HepG2 (cell line): ENCODE results near the gene MPPE1. TPM values are rescaled to one million over a fixed set of nuclear protein-coding genes. Genes with fewer than 3 reads are reported as not detected.

Experiments
- BRCA1 ChIP-seq: sonication (generic); formaldehyde crosslinking; IDR thresholded peaks from 2 replicates; pipeline ENCODE4 v1.4.0; 2020; ENCODE audit warnings: missing genetic modification reagents
- CAMTA2 ChIP-seq: sonication (generic); formaldehyde crosslinking; IDR thresholded peaks from 2 replicates; pipeline ENCODE4 v1.4.0; 2020; ENCODE audit warnings: mild to moderate bottlenecking, missing genetic modification reagents, borderline replicate concordance
- DR1 ChIP-seq: sonication (generic); formaldehyde crosslinking; IDR thresholded peaks from 2 replicates; pipeline ENCODE4 v1.8.0; 2021; ENCODE audit warnings: mild to moderate bottlenecking, missing genetic modification reagents, inconsistent platforms
- ERF ChIP-seq: IDR thresholded peaks from 2 replicates; pipeline ENCODE4 v1.6.1; 2018; ENCODE audit warnings: missing biosample characterization, missing genetic modification reagents
- FOXA3 ChIP-seq: IDR thresholded peaks from 2 replicates; pipeline ENCODE4 v1.6.1; 2016; ENCODE audit warnings: missing genetic modification reagents, missing compliant biosample characterization
- MTA3 ChIP-seq: sonication (generic); formaldehyde crosslinking; IDR thresholded peaks from 2 replicates; pipeline ENCODE4 v1.4.0; 2020; ENCODE audit warnings: missing genetic modification reagents
- NFKBIZ ChIP-seq: IDR thresholded peaks from 2 replicates; pipeline ENCODE4 v1.6.1; 2018; ENCODE audit warnings: missing genetic modification reagents, missing compliant biosample characterization
- PHF8 ChIP-seq: sonication (generic); formaldehyde crosslinking; IDR thresholded peaks from 2 replicates; pipeline ENCODE4 v1.5.0; 2020; ENCODE audit warnings: missing genetic modification reagents
- RFXAP ChIP-seq: sonication (generic); formaldehyde crosslinking; IDR thresholded peaks from 2 replicates; pipeline ENCODE4 v1.4.0; 2020; ENCODE audit warnings: missing genetic modification reagents, borderline replicate concordance
- SIN3B ChIP-seq: fragments of 150-350 bp; IDR thresholded peaks from 2 replicates; pipeline ENCODE4 v1.6.1; 2014; ENCODE audit warnings: low read length
- ZMAT3 ChIP-seq: sonication (generic); formaldehyde crosslinking; conservative IDR thresholded peaks from 2 replicates; pipeline ENCODE4 v1.7.0; 2021; ENCODE audit warnings: missing genetic modification reagents
- ZNF441 ChIP-seq: sonication (generic); formaldehyde crosslinking; IDR thresholded peaks from 2 replicates; pipeline ENCODE4 v1.7.0; 2021; ENCODE audit warnings: missing genetic modification reagents, borderline replicate concordance
- ZNF878 ChIP-seq: sonication (generic); formaldehyde crosslinking; IDR thresholded peaks from 2 replicates; pipeline ENCODE4 v1.8.1; 2023; ENCODE audit warnings: mild to moderate bottlenecking, missing genetic modification reagents, moderate library complexity
- polyA plus RNA-seq, 8 experiments: library from polyadenylated mRNA; depleted of rRNA in 3 of 8; stranded (reverse) in 7 of 8; unstranded in 1 of 8; fragments of >200 nt; fragmentation: Illumina TruSeq in 4 of 8; extraction: Trizol in 4 of 8; gene quantifications; 2 replicates each; pipeline versions ENCODE4 v1.2.1 to v1.2.3, GENCODE V29; 2011 to 2016; ENCODE audit warnings: low read depth in 4 of 8, missing spikeins in 1 of 8, mixed read lengths in 1 of 8; ENCODE audit not compliant: insufficient read depth in 1 of 8
- total RNA-seq, 5 experiments: library from RNA; depleted of rRNA; stranded (reverse); fragments of >200 nt; fragmentation: Illumina TruSeq; extraction: Trizol; gene quantifications; 2 replicates each; pipeline ENCODE4 v1.2.3, GENCODE V29; 2016; ENCODE audit warnings: low read depth in 1 of 5
- TF ChIP-seq, protein P1 (sequence below): sonication (generic); formaldehyde crosslinking; IDR thresholded peaks from 2 replicates; pipeline ENCODE4 v1.4.0; 2020; ENCODE audit warnings: missing genetic modification reagents
- TF ChIP-seq, protein P2 (sequence below): sonication (generic); formaldehyde crosslinking; IDR thresholded peaks from 2 replicates; pipeline ENCODE4 v1.8.1; 2023; ENCODE audit warnings: mild to moderate bottlenecking, moderate library complexity, missing genetic modification reagents
- TF ChIP-seq, protein P3 (sequence below): sonication (generic); formaldehyde crosslinking; IDR thresholded peaks from 2 replicates; pipeline ENCODE4 v1.5.1; 2020; ENCODE audit warnings: mild to moderate bottlenecking, missing genetic modification reagents, borderline replicate concordance
- TF ChIP-seq, protein P4 (sequence below): IDR thresholded peaks from 2 replicates; pipeline ENCODE4 v1.6.1; 2016; ENCODE audit warnings: missing compliant biosample characterization, missing genetic modification reagents, borderline replicate concordance
- TF ChIP-seq, protein P5 (sequence below): sonication (generic); formaldehyde crosslinking; IDR thresholded peaks from 2 replicates; pipeline ENCODE4 v1.4.0; 2020; ENCODE audit warnings: missing genetic modification reagents

MPPE1 gene
- total and polyA plus RNA-seq, 2 of the 13 experiments (the other 11 are each of a cell fraction or from before 2014, with no cell fraction given) = 9.6 to 11.9 TPM

DNA sequence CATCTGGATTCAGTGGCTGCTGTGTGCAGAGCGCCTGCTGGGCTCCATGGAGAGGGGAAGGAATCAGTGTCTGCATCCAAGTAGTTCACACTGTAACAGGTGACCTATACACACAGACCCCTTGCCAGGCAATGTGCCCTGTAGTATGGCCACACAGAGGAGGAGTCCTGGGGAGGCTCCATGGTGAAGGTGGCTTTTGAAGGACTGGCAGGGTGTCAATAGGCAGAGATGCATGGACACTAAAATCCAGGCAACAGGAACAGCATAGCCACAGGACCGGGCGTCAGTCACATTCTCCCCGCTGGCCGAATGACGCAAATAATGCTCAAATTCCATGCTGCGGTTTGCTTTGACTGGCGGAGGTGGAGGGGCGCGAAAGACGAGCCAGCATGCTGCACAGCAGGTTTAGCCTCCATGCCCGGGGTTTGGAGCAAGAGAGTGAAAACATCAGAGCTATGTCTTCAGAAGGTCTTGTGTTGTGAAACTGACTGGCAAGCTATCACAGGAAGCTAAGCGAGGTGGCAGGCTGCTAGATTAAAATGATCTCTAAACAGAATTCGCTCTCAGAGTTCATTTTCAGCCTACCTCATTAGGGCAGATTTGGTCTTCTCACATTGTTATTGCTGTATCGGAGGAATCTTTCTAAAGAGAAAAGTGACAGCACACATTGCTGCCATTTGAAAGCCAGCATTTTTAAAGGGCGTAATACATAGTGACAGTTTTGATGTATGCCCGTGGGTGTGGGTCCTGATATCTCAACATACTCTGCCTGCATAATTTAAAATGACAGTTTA, 58.1 kb downstream of the MPPE1 start (continued):
- TF ChIP-seq, protein P1, sequence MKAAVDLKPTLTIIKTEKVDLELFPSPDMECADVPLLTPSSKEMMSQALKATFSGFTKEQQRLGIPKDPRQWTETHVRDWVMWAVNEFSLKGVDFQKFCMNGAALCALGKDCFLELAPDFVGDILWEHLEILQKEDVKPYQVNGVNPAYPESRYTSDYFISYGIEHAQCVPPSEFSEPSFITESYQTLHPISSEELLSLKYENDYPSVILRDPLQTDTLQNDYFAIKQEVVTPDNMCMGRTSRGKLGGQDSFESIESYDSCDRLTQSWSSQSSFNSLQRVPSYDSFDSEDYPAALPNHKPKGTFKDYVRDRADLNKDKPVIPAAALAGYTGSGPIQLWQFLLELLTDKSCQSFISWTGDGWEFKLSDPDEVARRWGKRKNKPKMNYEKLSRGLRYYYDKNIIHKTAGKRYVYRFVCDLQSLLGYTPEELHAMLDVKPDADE (CRISPR knock-in tag) = no peak
- no peak for TF ChIP-seq BRCA1 (CRISPR knock-in tag)
- TF ChIP-seq, protein P2, sequence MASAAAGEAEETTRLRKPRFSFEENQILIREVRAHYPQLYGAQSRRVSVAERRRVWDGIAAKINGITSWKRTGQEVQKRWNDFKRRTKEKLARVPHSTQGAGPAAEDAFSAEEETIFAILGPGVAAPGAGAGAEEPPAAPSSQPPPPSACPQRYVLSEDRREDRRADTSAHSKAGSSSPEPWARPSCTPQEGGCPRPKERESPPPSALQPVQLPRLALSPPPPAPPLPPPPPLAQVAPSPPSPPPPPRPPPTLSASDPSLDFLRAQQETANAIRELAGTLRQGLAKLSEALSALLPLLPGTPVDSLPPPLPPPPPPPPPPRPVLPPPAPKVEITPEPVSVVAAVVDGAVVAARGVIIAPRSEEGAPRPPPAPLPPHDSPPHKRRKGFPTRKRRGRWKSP = 0 out of 2 replicates have a peak, but pooled peaks have one; percentile 23
- TF ChIP-seq PHF8 (CRISPR knock-in tag) = no peak
- no peak for TF ChIP-seq DR1 (CRISPR knock-in tag)
- TF ChIP-seq, protein P3, sequence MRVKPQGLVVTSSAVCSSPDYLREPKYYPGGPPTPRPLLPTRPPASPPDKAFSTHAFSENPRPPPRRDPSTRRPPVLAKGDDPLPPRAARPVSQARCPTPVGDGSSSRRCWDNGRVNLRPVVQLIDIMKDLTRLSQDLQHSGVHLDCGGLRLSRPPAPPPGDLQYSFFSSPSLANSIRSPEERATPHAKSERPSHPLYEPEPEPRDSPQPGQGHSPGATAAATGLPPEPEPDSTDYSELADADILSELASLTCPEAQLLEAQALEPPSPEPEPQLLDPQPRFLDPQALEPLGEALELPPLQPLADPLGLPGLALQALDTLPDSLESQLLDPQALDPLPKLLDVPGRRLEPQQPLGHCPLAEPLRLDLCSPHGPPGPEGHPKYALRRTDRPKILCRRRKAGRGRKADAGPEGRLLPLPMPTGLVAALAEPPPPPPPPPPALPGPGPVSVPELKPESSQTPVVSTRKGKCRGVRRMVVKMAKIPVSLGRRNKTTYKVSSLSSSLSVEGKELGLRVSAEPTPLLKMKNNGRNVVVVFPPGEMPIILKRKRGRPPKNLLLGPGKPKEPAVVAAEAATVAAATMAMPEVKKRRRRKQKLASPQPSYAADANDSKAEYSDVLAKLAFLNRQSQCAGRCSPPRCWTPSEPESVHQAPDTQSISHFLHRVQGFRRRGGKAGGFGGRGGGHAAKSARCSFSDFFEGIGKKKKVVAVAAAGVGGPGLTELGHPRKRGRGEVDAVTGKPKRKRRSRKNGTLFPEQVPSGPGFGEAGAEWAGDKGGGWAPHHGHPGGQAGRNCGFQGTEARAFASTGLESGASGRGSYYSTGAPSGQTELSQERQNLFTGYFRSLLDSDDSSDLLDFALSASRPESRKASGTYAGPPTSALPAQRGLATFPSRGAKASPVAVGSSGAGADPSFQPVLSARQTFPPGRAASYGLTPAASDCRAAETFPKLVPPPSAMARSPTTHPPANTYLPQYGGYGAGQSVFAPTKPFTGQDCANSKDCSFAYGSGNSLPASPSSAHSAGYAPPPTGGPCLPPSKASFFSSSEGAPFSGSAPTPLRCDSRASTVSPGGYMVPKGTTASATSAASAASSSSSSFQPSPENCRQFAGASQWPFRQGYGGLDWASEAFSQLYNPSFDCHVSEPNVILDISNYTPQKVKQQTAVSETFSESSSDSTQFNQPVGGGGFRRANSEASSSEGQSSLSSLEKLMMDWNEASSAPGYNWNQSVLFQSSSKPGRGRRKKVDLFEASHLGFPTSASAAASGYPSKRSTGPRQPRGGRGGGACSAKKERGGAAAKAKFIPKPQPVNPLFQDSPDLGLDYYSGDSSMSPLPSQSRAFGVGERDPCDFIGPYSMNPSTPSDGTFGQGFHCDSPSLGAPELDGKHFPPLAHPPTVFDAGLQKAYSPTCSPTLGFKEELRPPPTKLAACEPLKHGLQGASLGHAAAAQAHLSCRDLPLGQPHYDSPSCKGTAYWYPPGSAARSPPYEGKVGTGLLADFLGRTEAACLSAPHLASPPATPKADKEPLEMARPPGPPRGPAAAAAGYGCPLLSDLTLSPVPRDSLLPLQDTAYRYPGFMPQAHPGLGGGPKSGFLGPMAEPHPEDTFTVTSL (CRISPR knock-in tag) = no peak
- TF ChIP-seq RFXAP = no peak
- 0 out of 2 replicates have a peak, but pooled peaks have one; percentile 39 for TF ChIP-seq FOXA3 (CRISPR knock-in tag)
- TF ChIP-seq, protein P4, sequence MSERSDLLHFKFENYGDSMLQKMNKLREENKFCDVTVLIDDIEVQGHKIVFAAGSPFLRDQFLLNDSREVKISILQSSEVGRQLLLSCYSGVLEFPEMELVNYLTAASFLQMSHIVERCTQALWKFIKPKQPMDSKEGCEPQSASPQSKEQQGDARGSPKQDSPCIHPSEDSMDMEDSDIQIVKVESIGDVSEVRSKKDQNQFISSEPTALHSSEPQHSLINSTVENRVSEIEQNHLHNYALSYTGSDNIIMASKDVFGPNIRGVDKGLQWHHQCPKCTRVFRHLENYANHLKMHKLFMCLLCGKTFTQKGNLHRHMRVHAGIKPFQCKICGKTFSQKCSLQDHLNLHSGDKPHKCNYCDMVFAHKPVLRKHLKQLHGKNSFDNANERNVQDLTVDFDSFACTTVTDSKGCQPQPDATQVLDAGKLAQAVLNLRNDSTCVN (CRISPR knock-in tag) = no peak
- TF ChIP-seq CAMTA2 (CRISPR knock-in tag) = no peak
- TF ChIP-seq ZNF441 (CRISPR knock-in tag) = 0 out of 2 replicates have a peak, but pooled peaks have one; percentile 19
- TF ChIP-seq NFKBIZ (CRISPR knock-in tag) = no peak
- TF ChIP-seq ERF = peak; percentile 43; the same call in 1 of the 2 replicates
- TF ChIP-seq MTA3 (CRISPR knock-in tag) = no peak
- TF ChIP-seq, protein P5, sequence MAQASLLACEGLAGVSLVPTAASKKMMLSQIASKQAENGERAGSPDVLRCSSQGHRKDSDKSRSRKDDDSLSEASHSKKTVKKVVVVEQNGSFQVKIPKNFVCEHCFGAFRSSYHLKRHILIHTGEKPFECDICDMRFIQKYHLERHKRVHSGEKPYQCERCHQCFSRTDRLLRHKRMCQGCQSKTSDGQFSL (CRISPR knock-in tag) = no peak
- TF ChIP-seq SIN3B = peak; percentile 64; the same call in 1 of the 2 replicates
- peak; percentile 85 for TF ChIP-seq ZNF878 (CRISPR knock-in tag)
- TF ChIP-seq ZMAT3 = 0 out of 2 replicates have a peak, but pooled peaks have one; percentile 52
